NCI-H345 treated with DMSO at 0.1 percent for 48 hours (cell line): ENCODE data around the gene CXCL14.
"Not testable (repeated sequence)": the region's sequence is repeated elsewhere in the genome, so short reads cannot be mapped to it uniquely, and the experiment has no call there.

Experiments used
- DNase-seq: peaks from one replicate; lab custom pipeline; 2025; ENCODE audit not compliant: unreplicated experiment; lab: John Stamatoyannopoulos, UW

CXCL14 gene

DNA sequence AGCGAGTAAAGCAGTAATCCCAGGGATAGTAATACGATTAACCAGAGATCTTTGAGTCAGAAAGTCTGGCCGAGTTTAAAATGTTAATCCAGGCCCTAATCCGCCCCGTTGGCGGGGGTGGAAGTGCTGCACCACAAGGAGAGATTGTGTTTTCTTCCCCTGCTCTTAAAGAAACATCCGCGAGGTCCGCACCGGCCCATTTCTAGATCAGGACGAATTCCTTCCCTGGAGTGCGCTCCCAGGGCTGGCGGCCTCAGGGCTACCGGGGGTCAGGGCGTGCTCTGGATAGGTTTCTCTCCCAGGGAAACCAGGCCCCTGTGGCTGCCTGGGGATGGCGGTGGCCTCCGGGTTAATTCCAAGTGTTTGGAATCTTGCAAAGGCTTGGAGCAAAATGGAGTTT, 33.7 kb downstream of the CXCL14 start:
- no peak for DNase-seq

DNA sequence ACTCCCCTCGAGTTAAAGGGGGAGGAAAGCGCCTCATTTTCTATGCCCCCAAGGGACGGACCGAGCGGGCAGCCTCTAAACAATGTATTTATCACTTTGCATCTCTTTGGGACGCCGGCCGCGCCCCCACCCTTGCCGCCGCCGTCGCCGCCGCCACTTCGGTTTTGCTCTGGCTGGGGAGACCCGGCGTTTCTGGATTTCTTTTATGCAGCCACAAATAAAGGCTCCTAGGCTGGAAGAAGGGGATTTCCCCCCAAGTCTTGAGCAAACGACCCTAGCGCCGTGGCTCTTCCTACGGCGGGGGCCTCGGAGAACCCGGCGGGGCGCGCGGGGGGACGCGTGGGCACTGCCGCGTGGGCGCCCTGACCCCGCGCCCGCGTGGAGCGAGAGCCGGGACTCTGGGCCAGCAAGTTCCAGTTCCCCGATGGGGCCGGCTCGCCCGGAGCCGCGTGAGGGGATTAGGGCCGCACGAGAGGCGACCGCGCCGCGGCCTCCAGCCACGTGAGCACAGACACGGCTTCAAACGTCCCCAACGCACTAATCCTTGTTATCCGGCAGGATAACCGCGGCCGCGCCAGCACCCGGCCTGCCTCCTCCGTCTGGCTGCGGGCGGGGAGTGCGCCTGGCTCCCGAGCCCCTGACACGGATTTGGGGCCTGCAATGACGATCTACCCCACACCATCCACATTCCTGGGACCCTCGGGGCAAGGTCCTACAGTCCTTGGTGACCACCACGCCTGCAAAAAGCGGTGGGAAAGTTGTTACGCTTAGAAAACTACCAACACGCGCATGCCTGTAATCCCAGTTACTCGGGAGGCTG, 35.1 kb downstream of the CXCL14 start:
- DNase-seq = no peak

DNA sequence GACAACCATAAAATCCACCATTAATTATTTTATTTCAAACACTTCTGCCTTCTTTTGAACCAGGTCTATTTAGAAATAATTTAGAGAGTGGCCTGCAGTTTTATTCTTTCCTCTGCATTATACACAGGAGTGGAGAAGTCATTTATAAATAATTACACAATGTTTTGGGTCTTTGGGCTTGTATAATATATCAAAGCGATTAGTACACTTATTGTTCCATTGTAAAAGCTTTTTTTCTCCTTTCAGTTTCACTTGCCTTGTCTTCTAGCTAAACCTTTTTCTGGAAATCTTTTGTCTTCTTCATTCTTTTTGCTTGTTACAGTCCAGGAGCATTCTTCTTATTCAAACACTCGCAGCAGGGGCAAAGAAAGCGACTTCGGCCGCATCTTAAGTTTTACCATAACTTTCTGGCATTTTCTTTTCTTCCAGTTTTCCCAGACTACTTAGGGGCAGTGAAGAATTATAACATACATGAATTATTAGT, 35.7 kb downstream of the CXCL14 start:
- DNase-seq = no peak

DNA sequence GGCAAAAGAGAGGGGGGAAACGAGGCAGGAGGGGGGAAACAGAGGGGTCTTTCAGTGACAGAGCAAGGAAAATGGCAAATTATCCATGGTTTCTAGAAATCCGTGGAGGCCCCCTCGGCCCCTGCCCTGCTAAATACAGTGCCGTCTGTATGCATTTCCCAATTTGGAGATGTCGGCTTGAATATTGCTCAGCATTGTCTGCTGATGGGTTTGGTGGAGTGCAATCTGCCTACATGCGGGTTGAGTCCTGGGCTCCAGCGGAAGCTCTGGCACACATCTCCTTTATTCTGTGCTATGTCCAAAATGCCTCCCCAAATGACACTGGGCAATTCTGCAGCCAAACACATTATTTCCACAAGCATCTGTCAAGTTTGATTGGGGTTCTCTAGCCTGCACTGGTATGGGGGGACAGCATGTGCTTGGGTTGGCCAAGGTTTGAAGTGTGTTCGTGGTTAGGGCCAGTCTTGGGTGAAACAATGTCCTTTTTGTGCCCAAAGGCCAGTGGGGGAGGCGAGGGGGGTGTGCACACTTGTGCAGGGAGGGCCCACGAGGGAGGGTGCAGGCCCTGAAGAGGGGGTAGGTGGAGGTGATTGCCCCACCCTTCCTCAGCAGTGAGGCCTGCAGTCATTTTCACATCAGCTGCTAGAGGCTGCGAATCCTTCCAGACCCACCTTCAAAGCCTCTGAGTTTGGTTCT, 36.8 kb downstream of the CXCL14 start:
- no peak for DNase-seq

DNA sequence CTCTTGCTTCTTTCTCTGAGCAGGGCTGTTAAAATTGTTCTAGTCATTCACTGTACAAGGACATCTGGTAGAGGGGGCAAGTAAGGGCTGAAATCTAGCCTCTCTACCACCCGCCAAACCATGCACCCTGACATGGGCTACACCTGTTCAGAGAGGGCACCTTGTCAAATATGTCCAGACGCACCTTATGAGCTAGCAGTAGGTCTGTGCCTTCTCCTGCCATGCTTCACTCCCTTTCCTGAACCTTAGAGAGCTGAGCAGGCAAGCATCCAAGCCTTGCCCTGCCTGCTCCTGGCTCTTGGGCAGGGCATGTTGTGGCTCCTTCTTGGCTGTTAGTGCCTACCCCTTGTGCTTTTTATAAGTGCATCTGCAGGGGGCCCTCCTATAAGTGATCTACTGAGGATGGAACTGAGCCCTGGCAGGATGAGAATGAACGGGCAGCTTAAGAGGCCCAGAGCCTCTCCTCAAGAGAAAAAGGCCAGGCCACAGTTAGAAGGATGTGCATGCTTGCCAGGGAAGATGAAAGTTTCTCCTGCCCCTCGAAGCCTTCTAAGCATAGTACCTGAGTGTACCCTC, 39.3 kb downstream of the CXCL14 start:
- DNase-seq = no peak

DNA sequence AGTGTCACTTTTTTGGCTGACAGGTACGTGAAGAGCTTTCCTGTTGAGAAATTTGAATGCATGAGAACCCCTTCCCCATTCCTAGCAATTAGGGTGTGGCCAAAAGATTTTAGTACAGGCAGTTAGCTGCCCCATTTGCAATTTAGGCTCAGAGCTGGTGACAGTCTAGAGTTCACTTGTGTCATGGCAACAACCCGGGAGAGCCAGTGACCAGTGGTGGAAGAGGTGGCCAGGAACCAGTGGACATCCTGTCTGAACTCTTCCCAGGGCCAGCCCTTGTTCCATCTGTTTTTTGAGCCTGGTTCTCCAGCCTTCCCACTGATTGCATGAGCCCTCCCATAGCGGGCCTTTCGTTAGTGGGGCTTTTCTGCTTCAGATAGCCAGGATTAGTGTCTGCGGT, 40.5 kb downstream of the CXCL14 start:
- DNase-seq = no peak

- DNase-seq = no peak
These were observed 41.0 kb downstream of the CXCL14 start for GRCh38 chr5:135537745-135538144.

GRCh38 chr5:135537271-135537670, 41.5 kb downstream of the CXCL14 start:
- DNase-seq = no peak

- DNase-seq = no peak
These were observed 42.7 kb downstream of the CXCL14 start, which contains the start of gene NEUROG1 for GRCh38 chr5:135535820-135536801. NEUROG1 (minus strand) TSS chr5:135535964; CDS start chr5:135535690, 274 bp downstream.

DNA sequence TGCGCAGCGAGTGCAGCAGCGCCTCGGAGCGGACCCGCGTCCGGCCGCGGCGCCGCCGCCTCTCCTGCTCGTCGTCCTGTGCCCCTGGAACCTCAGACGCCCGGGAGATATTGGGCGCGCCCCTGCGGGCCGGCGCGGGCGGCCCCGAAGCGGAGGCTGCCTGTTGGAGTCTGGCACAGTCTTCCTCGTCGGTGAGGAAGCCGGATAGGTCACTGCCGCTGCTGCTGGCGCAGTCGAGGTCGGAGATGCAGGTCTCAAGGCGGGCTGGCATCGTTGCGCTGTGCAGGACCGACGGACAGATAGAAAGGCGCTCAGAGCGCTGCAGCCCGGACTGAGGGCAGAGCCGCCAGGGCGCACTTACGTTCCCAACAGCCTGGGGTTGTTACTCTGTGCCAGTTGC, 43.4 kb downstream of the CXCL14 start:
- no peak for DNase-seq

DNA sequence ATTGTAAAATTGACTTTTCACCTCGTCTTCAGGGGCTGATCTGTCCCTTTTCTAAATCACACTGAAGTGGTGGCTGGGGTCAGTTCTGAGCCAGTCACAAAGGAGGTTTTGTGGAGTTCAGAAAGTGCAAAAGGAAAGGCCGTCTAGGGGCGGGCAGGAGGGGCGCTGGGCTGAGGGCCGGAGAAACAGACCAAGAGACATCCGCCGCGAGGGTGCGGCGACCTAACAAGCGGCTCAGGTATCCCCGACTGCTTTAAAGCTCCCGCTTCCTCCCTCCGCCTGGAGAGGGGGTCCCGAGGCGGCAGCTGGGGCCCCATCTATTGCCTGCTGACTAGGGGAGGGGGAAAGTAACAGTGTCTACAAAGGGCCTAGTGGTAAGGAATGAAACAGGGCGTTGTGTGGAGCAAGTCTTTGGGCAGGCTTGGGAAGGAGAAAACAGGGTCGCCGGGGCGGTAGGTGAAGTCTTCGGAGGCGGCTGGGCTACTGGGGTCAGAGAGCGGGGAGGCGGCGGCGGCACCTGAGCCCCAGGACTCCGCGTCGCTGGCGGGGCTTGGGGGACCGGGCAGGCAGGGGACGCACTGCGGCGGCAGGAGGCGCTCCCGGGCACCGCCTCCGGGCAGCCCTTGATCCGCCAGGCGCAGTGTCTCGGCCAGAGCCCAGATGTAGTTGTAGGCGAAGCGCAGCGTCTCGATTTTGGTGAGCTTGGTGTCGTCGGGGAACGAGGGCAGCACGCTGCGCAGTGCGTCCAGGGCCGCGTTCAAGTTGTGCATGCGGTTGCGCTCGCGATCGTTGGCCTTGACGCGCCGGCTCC, 44.0 kb downstream of the CXCL14 start:
- DNase-seq = no peak

DNA sequence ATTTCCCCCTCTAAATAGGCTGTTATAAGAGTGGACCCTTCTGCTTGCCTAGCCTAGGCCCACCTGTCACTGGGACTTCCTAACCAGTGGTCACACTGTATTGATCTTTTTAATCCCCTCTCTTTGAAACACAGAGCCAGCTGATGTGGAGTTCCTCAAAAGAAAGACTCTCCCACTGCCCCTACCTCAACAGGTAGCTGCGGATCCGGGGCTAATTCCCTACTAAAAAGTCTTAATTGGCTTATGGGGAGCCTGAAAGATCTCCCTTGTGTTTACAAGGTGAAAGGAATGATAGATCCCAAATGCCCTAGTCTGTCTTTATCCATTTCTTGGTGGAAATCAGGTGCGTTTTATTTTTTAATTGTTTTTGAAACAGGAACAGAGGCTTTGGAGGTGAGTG, 45.0 kb downstream of the CXCL14 start:
- no peak for DNase-seq

DNA sequence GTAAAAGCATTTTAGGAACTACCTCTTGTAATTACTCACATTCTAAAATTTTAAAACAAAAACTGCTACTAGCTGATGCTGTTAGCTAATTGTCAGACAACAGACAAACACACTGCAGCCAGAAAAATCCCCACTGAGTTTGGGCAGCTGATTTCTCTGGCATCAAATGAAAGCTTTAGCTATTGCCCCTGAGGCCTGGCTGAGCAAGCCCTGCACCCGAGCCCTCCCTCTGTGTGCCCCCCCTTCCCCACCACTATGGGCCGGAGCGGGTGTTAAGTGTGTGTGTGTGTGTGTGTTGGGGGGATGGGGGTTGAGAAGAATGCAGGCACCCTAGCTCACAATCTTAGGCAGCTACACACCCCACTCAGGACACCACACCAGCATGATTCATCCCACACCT, 45.5 kb downstream of the CXCL14 start:
- no peak for DNase-seq

DNA sequence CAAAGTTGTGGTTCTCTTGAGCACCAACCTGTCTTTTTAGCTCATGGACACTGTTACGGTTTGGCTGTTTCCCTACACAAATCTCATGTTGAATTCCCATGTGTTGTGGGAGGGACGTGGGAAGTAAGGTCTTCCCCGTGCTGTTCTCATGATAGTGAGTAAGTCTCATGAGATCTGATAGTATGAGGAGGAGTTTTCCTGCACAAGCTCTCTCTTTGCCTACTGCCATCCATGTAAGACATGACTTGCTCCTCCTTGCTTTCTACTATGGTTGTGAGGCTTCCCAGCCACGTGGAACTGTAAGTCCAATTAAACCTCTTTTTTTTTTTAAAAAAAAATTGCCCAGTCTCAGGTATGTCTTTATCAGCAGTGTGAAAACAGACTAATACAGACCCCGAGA, 49.2 kb downstream of the CXCL14 start:
- DNase-seq = not testable (repeated sequence)

DNA sequence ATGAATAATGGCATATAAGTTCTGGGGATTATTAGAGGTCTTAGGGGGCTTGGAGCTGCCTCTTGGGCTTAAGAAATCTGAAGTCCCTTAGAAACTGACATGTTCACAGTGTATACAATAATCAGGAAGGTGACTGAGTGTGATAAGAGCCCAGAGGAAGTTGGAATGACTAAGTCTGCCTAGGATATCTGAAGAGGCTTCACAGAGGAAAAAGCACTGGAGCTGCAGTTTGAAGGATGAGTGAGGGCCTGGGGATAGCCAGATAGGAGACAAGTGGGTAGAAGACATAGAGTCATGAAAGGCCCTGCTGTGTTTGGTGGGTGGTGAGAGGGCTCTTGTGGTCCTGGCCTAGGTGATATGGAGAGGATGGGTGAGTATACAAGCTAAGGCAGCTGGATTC, 51.9 kb downstream of the CXCL14 start:
- DNase-seq = no peak

DNA sequence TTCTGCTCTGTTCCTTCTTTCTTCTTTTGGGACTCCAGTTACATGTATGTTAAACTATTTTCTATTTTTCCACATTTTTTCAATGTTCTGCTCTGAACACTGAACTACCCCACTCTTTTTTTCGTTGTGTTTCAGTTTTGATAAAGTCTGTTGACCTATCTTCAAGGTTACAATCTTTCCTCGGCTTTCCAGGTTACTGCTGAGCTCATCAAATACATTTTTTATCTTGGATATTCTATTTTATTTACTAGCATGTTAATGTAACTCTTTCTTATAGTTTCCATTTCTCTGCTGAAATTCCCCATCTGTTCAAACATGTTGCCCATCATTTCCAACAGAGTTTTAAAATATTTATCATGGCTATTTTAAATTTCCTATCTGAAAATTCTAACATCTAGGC, 56.8 kb downstream of the CXCL14 start:
- no peak for DNase-seq
